ENCODE results near the gene ITPR3.

- TF ChIP-seq CTCF (conservative IDR thresholded peaks at IDR 0.05; ENCODE audit: low read length) (no peak), EZH2phosphoT487 (IDR thresholded peaks at IDR 0.05; ENCODE audit: borderline replicate concordance, low read depth, low read length) (no peak)
Observed at GRCh38 chr6:33677689-33678088, 56.6 kb downstream of the ITPR3 start.
